ENCODE data around the gene C16orf95. TPM values are rescaled to one million over a fixed set of nuclear protein-coding genes. Genes with fewer than 3 reads are reported as not detected.

Gene C16orf95
- total RNA-seq, 1 experiment from 2014 or later = 6.0 TPM

DNA sequence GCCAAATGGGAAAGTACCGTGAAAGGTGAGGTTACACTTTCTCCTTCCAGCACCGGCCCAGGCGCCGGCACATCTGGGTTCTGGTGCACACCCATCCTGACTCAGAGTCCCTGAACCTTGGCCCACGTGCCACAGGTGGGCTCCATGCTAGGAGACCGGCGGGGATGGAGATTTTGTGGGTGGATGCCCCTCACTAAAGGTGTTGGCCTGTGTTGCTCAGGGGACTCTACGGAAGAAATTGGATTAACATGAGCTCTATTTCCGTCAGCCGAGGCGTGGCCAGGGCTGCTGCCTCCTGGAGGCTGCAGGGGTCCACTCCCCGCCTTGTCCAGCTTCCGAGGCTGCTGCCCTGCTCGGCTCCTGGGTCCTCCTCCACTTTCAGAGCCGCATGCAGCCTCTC, 35.6 kb upstream of the C16orf95 start:
- Histone ChIP-seq H3K27ac (ENCODE audit: low read length) (no peak overlapping the region), H3K27me3 (ENCODE audit: control insufficient read depth, insufficient read depth, low read length) (no peaks in the 10 kb centered on the region), H3K36me3 (ENCODE audit: control insufficient read depth, insufficient read depth, low read length) (no peaks in the 10 kb centered on the region; the same call in 1 of the 2 replicates), H3K4me1 (ENCODE audit: control insufficient read depth, insufficient read depth, low read length) (no peaks in the 10 kb centered on the region), H3K4me3 (ENCODE audit: low read depth in 2 of 2, low read length in 2 of 2) (no peak overlapping the region), H3K9me3 (ENCODE audit: control insufficient read depth, insufficient read depth, low read depth, low read length) (no peaks in the 10 kb centered on the region)
- intact Hi-C loops (cut with micrococcal nuclease; ENCODE audit: unreplicated experiment) = no loop called here
- DNase-seq (ENCODE audit: low read depth, low spot score) = no peak
- ATAC-seq = no peak
- TF ChIP-seq POLR2AphosphoS5 (IDR thresholded peaks at IDR 0.05; ENCODE audit: low read depth, low read length) (no peak), TCF7L2 (IDR thresholded peaks at IDR 0.05; ENCODE audit: low read depth, low read length) (no peak), REST (IDR thresholded peaks at IDR 0.05; ENCODE audit: insufficient read depth in 1 of 2, low read depth in 2 of 2, low read length in 1 of 2) (no peak), SIN3A (IDR thresholded peaks at IDR 0.05; ENCODE audit: borderline replicate concordance, insufficient read depth, low read depth, low read length) (no peak)
- TF ChIP-seq, protein P1, sequence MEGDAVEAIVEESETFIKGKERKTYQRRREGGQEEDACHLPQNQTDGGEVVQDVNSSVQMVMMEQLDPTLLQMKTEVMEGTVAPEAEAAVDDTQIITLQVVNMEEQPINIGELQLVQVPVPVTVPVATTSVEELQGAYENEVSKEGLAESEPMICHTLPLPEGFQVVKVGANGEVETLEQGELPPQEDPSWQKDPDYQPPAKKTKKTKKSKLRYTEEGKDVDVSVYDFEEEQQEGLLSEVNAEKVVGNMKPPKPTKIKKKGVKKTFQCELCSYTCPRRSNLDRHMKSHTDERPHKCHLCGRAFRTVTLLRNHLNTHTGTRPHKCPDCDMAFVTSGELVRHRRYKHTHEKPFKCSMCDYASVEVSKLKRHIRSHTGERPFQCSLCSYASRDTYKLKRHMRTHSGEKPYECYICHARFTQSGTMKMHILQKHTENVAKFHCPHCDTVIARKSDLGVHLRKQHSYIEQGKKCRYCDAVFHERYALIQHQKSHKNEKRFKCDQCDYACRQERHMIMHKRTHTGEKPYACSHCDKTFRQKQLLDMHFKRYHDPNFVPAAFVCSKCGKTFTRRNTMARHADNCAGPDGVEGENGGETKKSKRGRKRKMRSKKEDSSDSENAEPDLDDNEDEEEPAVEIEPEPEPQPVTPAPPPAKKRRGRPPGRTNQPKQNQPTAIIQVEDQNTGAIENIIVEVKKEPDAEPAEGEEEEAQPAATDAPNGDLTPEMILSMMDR (IDR thresholded peaks at IDR 0.05) = no peak
- POLR2A ChIA-PET = no interaction called here
- in situ Hi-C loops (cut with HindIII; ENCODE audit: low pct_unique_long_range_greater_than_20kb, low sequenced_read_pairs) = no loop called here
- no TSS peak for BruUV-seq (replicated peaks)
- CTCF ChIA-PET = no interaction called here

GRCh38 chr16:87351320-87351698, 34.1 kb upstream of the C16orf95 start:
- CTCF ChIA-PET = no interaction called here
- TF ChIP-seq, protein P1 (IDR thresholded peaks at IDR 0.05) = no peak
- TF ChIP-seq REST (IDR thresholded peaks at IDR 0.05; ENCODE audit: insufficient read depth in 1 of 2, low read depth in 2 of 2, low read length in 1 of 2) = no peak
- no peak for TF ChIP-seq TCF7L2 (IDR thresholded peaks at IDR 0.05; ENCODE audit: low read depth, low read length)
- no peak for TF ChIP-seq POLR2AphosphoS5 (IDR thresholded peaks at IDR 0.05; ENCODE audit: low read depth, low read length)
- TF ChIP-seq SIN3A (IDR thresholded peaks at IDR 0.05; ENCODE audit: borderline replicate concordance, insufficient read depth, low read depth, low read length) = no peak
- H3K9me3 ChIP-seq (ENCODE audit: control insufficient read depth, insufficient read depth, low read depth, low read length) = no peaks in the 10 kb centered on the region
- H3K4me3 ChIP-seq (ENCODE audit: low read depth in 2 of 2, low read length in 2 of 2) = no peak overlapping the region
- no peaks in the 10 kb centered on the region for H3K4me1 ChIP-seq (ENCODE audit: control insufficient read depth, insufficient read depth, low read length)
- H3K36me3 ChIP-seq (ENCODE audit: control insufficient read depth, insufficient read depth, low read length) = no peaks in the 10 kb centered on the region
- ATAC-seq = no peak
- no peaks in the 10 kb centered on the region for H3K27me3 ChIP-seq (ENCODE audit: control insufficient read depth, insufficient read depth, low read length)
- BruUV-seq (replicated peaks) = no TSS peak
- intact Hi-C loops (cut with micrococcal nuclease; ENCODE audit: unreplicated experiment) = no loop called here
- in situ Hi-C loops (cut with HindIII; ENCODE audit: low pct_unique_long_range_greater_than_20kb, low sequenced_read_pairs) = no loop called here
- POLR2A ChIA-PET = no interaction called here
- no peak for DNase-seq (ENCODE audit: low read depth, low spot score)
- H3K27ac ChIP-seq (ENCODE audit: low read length) = no peak overlapping the region
